GM12878 (cell line): ENCODE results near the gene BTG4. TPM values are rescaled to one million over a fixed set of nuclear protein-coding genes. Genes with fewer than 3 reads are reported as not detected.

ENCODE experiments used
- ELK1 ChIP-seq: IDR thresholded peaks from 2 replicates; pipeline ENCODE4 v1.6.1; 2012; ENCODE audit warnings: low read depth, low read length, improper control_type of control experiment
- EP300 ChIP-seq, 2 experiments: fragments of 150-350 bp in 1 of 2; IDR thresholded peaks; 2 replicates each; pipeline ENCODE4 v1.6.1; 2011 to 2012; ENCODE audit warnings: low read depth in 2 of 2, low read length in 2 of 2, borderline replicate concordance in 1 of 2, improper control_type of control experiment in 1 of 2, inconsistent platforms in 1 of 2; ENCODE audit not compliant: control insufficient read depth in 1 of 2
- KDM1A ChIP-seq: fragments of 200-600 bp; sonication (generic); IDR thresholded peaks from 2 replicates; pipeline ENCODE4 v1.6.1; 2016; ENCODE audit warnings: borderline replicate concordance
- NFYA ChIP-seq: IDR thresholded peaks from 2 replicates; pipeline ENCODE4 v1.6.1; 2011; ENCODE audit warnings: low read depth, mild to moderate bottlenecking, low read length, improper control_type of control experiment, borderline replicate concordance
- RB1 ChIP-seq: fragments of 450-650 bp; formaldehyde crosslinking; IDR thresholded peaks from 2 replicates; pipeline ENCODE4 v1.6.1; 2017; ENCODE audit warnings: mild to moderate bottlenecking, borderline replicate concordance
- RELB ChIP-seq: fragments of 450-650 bp; IDR thresholded peaks from 2 replicates; pipeline ENCODE4 v1.6.1; 2017; ENCODE audit warnings: low read depth, mild to moderate bottlenecking, moderate library complexity
- SREBF2 ChIP-seq: IDR thresholded peaks from 2 replicates; pipeline ENCODE4 v1.6.1; 2012; ENCODE audit warnings: mild to moderate bottlenecking, low read length
- STAT1 ChIP-seq: fragments of 450-650 bp; conservative IDR thresholded peaks from 2 replicates; pipeline ENCODE4 v1.6.1; 2014; ENCODE audit warnings: antibody characterized with exemption, mild to moderate bottlenecking
- ZNF687 ChIP-seq: fragments of 450-650 bp; IDR thresholded peaks from 2 replicates; pipeline ENCODE4 v1.6.1; 2017; ENCODE audit warnings: mild to moderate bottlenecking, moderate library complexity
- polyA plus RNA-seq, 11 experiments: library from polyadenylated mRNA; depleted of rRNA in 4 of 11; unstranded in 6 of 11; stranded (reverse) in 5 of 11; fragments of >200 nt; fragmentation: Nextera tagmentation in 4 of 11; fragmentation: Illumina TruSeq in 1 of 11; extraction: Ambion mirVana in 4 of 11; extraction: Trizol in 1 of 11; gene quantifications; 1 replicate in 1 of 11; 2 replicates in 10 of 11; pipeline versions ENCODE4 v1.2.1 to v1.2.3, GENCODE V29; 2011 to 2016; ENCODE audit warnings: inconsistent platforms in 2 of 11, missing spikeins in 2 of 11, low read depth in 1 of 11
- total RNA-seq, 4 experiments: library from RNA; depleted of rRNA in 3 of 4; stranded (reverse); fragments of >200 nt in 3 of 4; fragmentation: Illumina TruSeq in 1 of 4; extraction: Trizol in 1 of 4; gene quantifications; 2 replicates each; pipeline versions ENCODE4 v1.2.1 to v1.2.3, GENCODE V29; 2013 to 2021

BTG4 gene
- total and polyA plus RNA-seq, 10 of the 15 experiments (the other 5 are each of a cell fraction or from before 2014, with no cell fraction given) = 0.14 TPM; not detected in 9

DNA sequence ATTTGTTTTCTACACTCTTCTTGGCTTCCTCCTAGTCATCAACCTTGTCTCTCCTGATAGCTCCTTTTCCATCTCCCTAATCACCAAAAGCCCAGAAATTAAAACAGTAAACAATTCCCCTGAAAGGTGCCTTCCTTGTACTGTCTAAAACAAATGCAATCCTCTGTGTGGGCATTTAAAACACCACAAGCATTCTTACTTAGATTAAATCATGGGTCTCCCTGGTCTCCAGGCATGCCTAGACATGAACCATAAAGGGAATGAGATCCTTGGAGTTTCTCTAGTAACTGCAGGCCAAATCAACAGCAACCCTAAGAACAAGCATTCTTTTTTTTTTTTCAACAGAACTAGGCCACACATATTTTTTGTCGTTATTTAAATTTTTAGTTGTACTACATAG lies 1.9 kb downstream of the BTG4 start (continued):
- no peak for TF ChIP-seq ZNF687
- no peak for TF ChIP-seq RELB
- no peak for TF ChIP-seq STAT1
- TF ChIP-seq KDM1A = no peak
- no peak for TF ChIP-seq SREBF2
- TF ChIP-seq EP300 (IDR thresholded peaks at IDR 0.05; ENCODE audit: borderline replicate concordance in 1 of 2, control insufficient read depth in 1 of 2, low read depth in 2 of 2, low read length in 2 of 2) = no peak
- TF ChIP-seq RB1 = no peak
- no peak for TF ChIP-seq NFYA
- no peak for TF ChIP-seq ELK1
